GM19351 (cell line): ENCODE measurements around the gene PLCD4.
A peak's percentile ranks its signal among the peaks of the same experiment; 100 is the strongest.

Source experiments
- ATAC-seq: cut with Tn5 transposase; IDR thresholded peaks from one replicate; pipeline ENCODE4 v1.9.1; 2021; ENCODE audit warnings: mild to moderate bottlenecking, moderate library complexity; ENCODE audit not compliant: unreplicated experiment

PLCD4 gene

GRCh38 chr2:218662377-218662776 is 54.7 kb downstream of the PLCD4 start:
- no peak for ATAC-seq

GRCh38 chr2:218662827-218663226 is 55.1 kb downstream of the PLCD4 start:
- no peak for ATAC-seq

- no peak for ATAC-seq
These were observed 56.2 kb downstream of the PLCD4 start for GRCh38 chr2:218663901-218664300.

GRCh38 chr2:218664653-218665052 is 57.0 kb downstream of the PLCD4 start:
- ATAC-seq: no peak

GRCh38 chr2:218671097-218671653 is 63.5 kb downstream of the PLCD4 start:
- no peak for ATAC-seq

GRCh38 chr2:218671654-218672566 is 64.2 kb downstream of the PLCD4 start, which contains the start of the genes RNF25 and STK36:
Gene RNF25 (minus strand): TSS chr2:218672002. CDS start chr2:218671970, 32 bp downstream.
Gene STK36 (plus strand): TSS chr2:218672086. CDS start chr2:218672830, 744 bp downstream.
- ATAC-seq: peak; percentile 99

GRCh38 chr2:218679119-218679518 is 71.4 kb downstream of the PLCD4 start:
- no peak for ATAC-seq

GRCh38 chr2:218680061-218680460 is 72.4 kb downstream of the PLCD4 start:
- ATAC-seq: no peak
